GM19351 (cell line): ENCODE data around the gene PCCA.

Experiments used
- ATAC-seq: cut with Tn5 transposase; IDR thresholded peaks from one replicate; pipeline ENCODE4 v1.9.1; 2021; ENCODE audit warnings: mild to moderate bottlenecking, moderate library complexity; ENCODE audit not compliant: unreplicated experiment

The PCCA gene

GRCh38 chr13:100395698-100396373 is 306.9 kb downstream of the PCCA start:
- ATAC-seq, result no peak

GRCh38 chr13:100396776-100397175 is 307.9 kb downstream of the PCCA start:
- no peak for ATAC-seq

- ATAC-seq, result no peak
These were observed 308.7 kb downstream of the PCCA start for GRCh38 chr13:100397627-100398026.

- no peak for ATAC-seq
These were observed 309.5 kb downstream of the PCCA start for GRCh38 chr13:100398360-100398759.

GRCh38 chr13:100399455-100399854 is 310.6 kb downstream of the PCCA start:
- ATAC-seq, result no peak

GRCh38 chr13:100403675-100404074 is 314.8 kb downstream of the PCCA start:
- no peak for ATAC-seq

- no peak for ATAC-seq
These were observed 320.2 kb downstream of the PCCA start for GRCh38 chr13:100409132-100409531.

- ATAC-seq, result peak; percentile 61
These were observed 334.5 kb downstream of the PCCA start for GRCh38 chr13:100423375-100423774.

- ATAC-seq, result no peak
These were observed 340.1 kb downstream of the PCCA start for GRCh38 chr13:100428986-100429385.

GRCh38 chr13:100432611-100433010 is 343.7 kb downstream of the PCCA start:
- no peak for ATAC-seq

GRCh38 chr13:100433475-100433874 is 344.6 kb downstream of the PCCA start:
- ATAC-seq, result peak; percentile 32

GRCh38 chr13:100434010-100434763 is 345.3 kb downstream of the PCCA start:
- ATAC-seq, result peak; percentile 95

- no peak for ATAC-seq
These were observed 347.2 kb downstream of the PCCA start for GRCh38 chr13:100436099-100436498.

- no peak for ATAC-seq
These were observed 349.3 kb downstream of the PCCA start for GRCh38 chr13:100438059-100438788.

- ATAC-seq, result no peak
These were observed 350.5 kb downstream of the PCCA start for GRCh38 chr13:100439247-100439970.

- ATAC-seq, result no peak
These were observed 352.0 kb downstream of the PCCA start for GRCh38 chr13:100440751-100441425.

- no peak for ATAC-seq
These were observed 353.4 kb downstream of the PCCA start for GRCh38 chr13:100442095-100442832.

- ATAC-seq, result no peak
These were observed 354.5 kb downstream of the PCCA start for GRCh38 chr13:100443278-100443997.

- no peak for ATAC-seq
These were observed 355.1 kb downstream of the PCCA start for GRCh38 chr13:100443998-100444328.
